ENCODE data around the gene TRRAP. TPM values are rescaled to one million over a fixed set of nuclear protein-coding genes. Genes with fewer than 3 reads are reported as not detected.

The TRRAP gene
- polyA plus RNA-seq, 1 donor from 2014 or later = 12.9 TPM

- H3K27me3 ChIP-seq (ENCODE audit: insufficient read depth, low read depth, low read length) = no peaks in the 10 kb centered on the region
- H3K9ac ChIP-seq (ENCODE audit: low read length) = no peak overlapping the region
- no peak overlapping the region for H3K27ac ChIP-seq (ENCODE audit: low read length)
- H3F3A ChIP-seq (ENCODE audit: insufficient read depth, low read length, poor library complexity, severe bottlenecking) = no peaks in the 10 kb centered on the region
- no peaks in the 10 kb centered on the region for H3K9me2 ChIP-seq (ENCODE audit: insufficient read depth, low read length)
- H3K36me3 ChIP-seq (ENCODE audit: insufficient read depth, low read length) = no peaks in the 10 kb centered on the region
- H2AFZ ChIP-seq (ENCODE audit: low read depth, low read length) = no peak overlapping the region
- no peaks in the 10 kb centered on the region for H3K79me2 ChIP-seq (replicated peaks; ENCODE audit: insufficient read depth, low read length)
- no peak overlapping the region for H3K4me3 ChIP-seq (ENCODE audit: low read length)
- H3K9me3 ChIP-seq (ENCODE audit: low read length) = no peaks in the 10 kb centered on the region
- TF ChIP-seq EZH2 (IDR thresholded peaks at IDR 0.05; ENCODE audit: borderline replicate concordance, insufficient read depth, low read length, poor library complexity, severe bottlenecking) (no peak), CTCF (IDR thresholded peaks at IDR 0.05; ENCODE audit: poor library complexity, severe bottlenecking) (no peak)
- H3K4me2 ChIP-seq (ENCODE audit: low read length) = no peak overlapping the region
- H4K20me1 ChIP-seq (ENCODE audit: insufficient read depth) = no peaks in the 10 kb centered on the region
Measured at GRCh38 chr7:99050971-99051370, 172.6 kb downstream of the TRRAP start.

- Histone ChIP-seq H3K27ac (ENCODE audit: low read length) (no peak overlapping the region), H3K79me2 (replicated peaks; ENCODE audit: insufficient read depth, low read length) (no peaks in the 10 kb centered on the region), H4K20me1 (ENCODE audit: insufficient read depth) (no peaks in the 10 kb centered on the region), H3K4me3 (ENCODE audit: low read length) (no peak overlapping the region), H3K9ac (ENCODE audit: low read length) (no peak overlapping the region), H3K27me3 (ENCODE audit: insufficient read depth, low read depth, low read length) (no peaks in the 10 kb centered on the region), H3K4me2 (ENCODE audit: low read length) (no peak overlapping the region), H3K36me3 (ENCODE audit: insufficient read depth, low read length) (no peaks in the 10 kb centered on the region), H3K9me2 (ENCODE audit: insufficient read depth, low read length) (no peaks in the 10 kb centered on the region), H3F3A (ENCODE audit: insufficient read depth, low read length, poor library complexity, severe bottlenecking) (no peaks in the 10 kb centered on the region), H2AFZ (ENCODE audit: low read depth, low read length) (no peak overlapping the region), H3K9me3 (ENCODE audit: low read length) (no peaks in the 10 kb centered on the region)
- TF ChIP-seq REST (IDR thresholded peaks at IDR 0.05; ENCODE audit: borderline replicate concordance) (no peak), TAF1 (IDR thresholded peaks at IDR 0.05; ENCODE audit: low read depth) (no peak), CTCF (IDR thresholded peaks at IDR 0.05; ENCODE audit: poor library complexity, severe bottlenecking) (no peak), SMC3 (conservative IDR thresholded peaks at IDR 0.05; ENCODE audit: poor library complexity) (no peak), MXI1 (conservative IDR thresholded peaks at IDR 0.05; ENCODE audit: poor library complexity, severe bottlenecking) (no peak), EP300 (conservative IDR thresholded peaks at IDR 0.05; ENCODE audit: poor library complexity, severe bottlenecking) (no peak), EZH2 (IDR thresholded peaks at IDR 0.05; ENCODE audit: borderline replicate concordance, insufficient read depth, low read length, poor library complexity, severe bottlenecking) (no peak), POLR2AphosphoS5 (IDR thresholded peaks at IDR 0.05) (no peak), RAD21 (conservative IDR thresholded peaks at IDR 0.05) (no peak)
Measured at GRCh38 chr7:99054781-99055180, 176.4 kb downstream of the TRRAP start.

All from neural cell (in vitro differentiated cells).